Activated gamma-delta T cell treated with anti-CD3 and anti-CD28 coated beads, Interleukin-2, amount 50 U/mL, for 16 hours (primary cell): ENCODE measurements around the gene NELFE.
"Not testable (repeated sequence)": the region's sequence is repeated elsewhere in the genome, so short reads cannot be mapped to it uniquely, and the experiment has no call there.

Experiments
- DNase-seq: peaks from one replicate; pipeline ENCODE4 v3.0.0-alpha.2; 2020; ENCODE audit warnings: low read depth

NELFE gene

GRCh38 chr6:31958741-31959739 lies at the start of gene NELFE, which contains the start of gene SKIC2:
Gene NELFE (minus strand): TSS chr6:31958971. CDS start chr6:31958446, 525 bp downstream.
Gene SKIC2 (plus strand): TSS chr6:31959175. CDS start chr6:31959193, 18 bp downstream.
- peak; percentile 96 for DNase-seq

GRCh38 chr6:32008037-32008436 lies 49.3 kb upstream of the NELFE start:
- not testable (repeated sequence) for DNase-seq

- DNase-seq, result not testable (repeated sequence)
Measured at GRCh38 chr6:32007086-32007485, 48.3 kb upstream of the NELFE start.

- not testable (repeated sequence) for DNase-seq
Measured at GRCh38 chr6:32005991-32006529, 47.3 kb upstream of the NELFE start.

- DNase-seq, result not testable (repeated sequence)
Measured at GRCh38 chr6:32005538-32005880, 46.7 kb upstream of the NELFE start.

GRCh38 chr6:32004864-32005537 lies 46.2 kb upstream of the NELFE start:
- not testable (repeated sequence) for DNase-seq

GRCh38 chr6:32004393-32004792 lies 45.6 kb upstream of the NELFE start:
- not testable (repeated sequence) for DNase-seq

GRCh38 chr6:32003301-32003700 lies 44.5 kb upstream of the NELFE start:
- not testable (repeated sequence) for DNase-seq

GRCh38 chr6:32002546-32003268 lies 43.9 kb upstream of the NELFE start:
- not testable (repeated sequence) for DNase-seq

GRCh38 chr6:31996385-31996784 lies 37.6 kb upstream of the NELFE start:
- not testable (repeated sequence) for DNase-seq

GRCh38 chr6:31994421-31994820 lies 35.6 kb upstream of the NELFE start:
- not testable (repeated sequence) for DNase-seq

- not testable (repeated sequence) for DNase-seq
Measured at GRCh38 chr6:31989363-31989762, 30.6 kb upstream of the NELFE start.

GRCh38 chr6:31981744-31982143 lies 23.0 kb upstream of the NELFE start, which contains the start of gene C4A:
Gene C4A (plus strand): TSS chr6:31982057. CDS start chr6:31982108, 51 bp downstream.
- not testable (repeated sequence) for DNase-seq

GRCh38 chr6:31980998-31981397 lies 22.2 kb upstream of the NELFE start:
- not testable (repeated sequence) for DNase-seq

- not testable (repeated sequence) for DNase-seq
Measured at GRCh38 chr6:31980195-31980876, 21.6 kb upstream of the NELFE start.

GRCh38 chr6:31979238-31979898 lies 20.6 kb upstream of the NELFE start:
- DNase-seq, result no peak

GRCh38 chr6:31978831-31979230 lies 20.1 kb upstream of the NELFE start:
- DNase-seq, result no peak

GRCh38 chr6:31977816-31978431 lies 19.2 kb upstream of the NELFE start:
- no peak for DNase-seq

GRCh38 chr6:31976065-31976464 lies 17.3 kb upstream of the NELFE start:
- not testable (repeated sequence) for DNase-seq
